GM03348 (cell line): ENCODE data around the gene LCE2A.
"Not testable (repeated sequence)": the region's sequence is repeated elsewhere in the genome, so short reads cannot be mapped to it uniquely, and the experiment has no call there.

Source experiments
- DNase-seq: peaks from one replicate; pipeline ENCODE4 v3.0.0; 2012; ENCODE audit warnings: low spot score

LCE2A gene, protein sequence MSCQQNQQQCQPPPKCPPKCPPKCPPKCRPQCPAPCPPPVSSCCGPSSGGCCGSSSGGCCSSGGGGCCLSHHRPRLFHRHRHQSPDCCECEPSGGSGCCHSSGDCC

DNA sequence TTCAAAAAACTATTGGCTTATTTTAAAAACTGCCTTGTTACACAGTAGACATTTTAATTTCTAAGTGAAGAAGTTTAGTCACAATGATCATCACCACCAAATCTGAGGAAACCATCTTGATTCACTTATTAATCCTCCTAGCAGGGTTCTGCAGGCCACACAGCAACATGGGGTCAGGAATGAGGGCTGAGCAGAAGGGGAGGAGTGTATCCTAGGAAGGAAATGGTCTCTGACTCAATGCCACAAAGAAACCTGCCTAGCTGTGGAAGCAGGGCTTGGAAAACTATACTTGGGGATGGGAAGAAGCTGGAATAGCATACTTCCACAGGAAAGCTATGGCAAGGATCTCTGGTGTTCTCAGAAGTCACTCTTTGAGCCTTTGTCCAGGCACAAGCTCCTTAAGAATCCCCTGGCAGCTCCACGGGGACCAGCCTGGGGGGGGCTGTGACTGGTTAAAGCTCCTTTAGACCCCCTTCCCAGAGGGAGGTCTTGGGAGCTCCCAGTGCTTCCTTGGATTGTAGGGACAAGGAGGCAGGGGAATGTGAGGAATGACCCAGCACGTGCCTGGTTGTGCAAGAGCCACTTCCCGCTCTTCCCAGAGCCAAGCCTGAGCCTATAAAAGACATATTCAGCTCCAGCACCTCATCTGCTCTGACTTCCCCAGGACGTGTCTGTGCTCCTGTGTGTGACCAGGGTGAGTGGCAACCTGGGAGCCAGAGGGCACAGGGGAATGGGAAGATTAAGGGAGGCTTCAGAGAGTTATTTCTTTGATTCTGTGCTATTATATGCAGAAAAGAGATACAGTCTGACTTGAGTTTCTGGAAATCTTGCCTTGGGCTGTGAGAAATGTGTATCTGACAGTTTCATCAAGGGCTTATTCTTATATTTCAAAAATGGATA lies at the start of gene LCE2A:
LCE2A (plus strand) TSS at position 645 of the 900 bp plus-strand sequence. CDS start 557 bp downstream, outside the sequence.
- DNase-seq: peak; percentile 24

DNA sequence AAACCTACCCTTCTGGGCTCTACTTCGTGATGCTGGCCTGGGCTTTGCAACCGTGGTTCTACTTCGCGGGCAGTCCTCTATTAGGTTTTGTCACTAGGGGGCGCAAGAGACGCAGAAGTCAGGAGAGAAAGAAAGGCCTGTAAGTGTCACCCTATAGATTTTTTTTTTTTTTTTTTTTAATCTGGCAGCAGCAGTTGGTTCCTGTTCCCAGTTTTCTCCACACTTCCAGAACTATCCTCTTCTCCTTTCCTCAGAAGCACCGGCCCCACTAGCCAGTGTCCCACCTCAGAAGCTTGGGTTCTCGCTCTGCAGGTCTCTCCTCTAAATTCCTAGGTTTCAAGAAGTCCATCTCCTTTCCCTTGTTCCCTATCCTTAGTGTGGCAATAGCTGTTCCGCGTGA lies 44.0 kb upstream of the LCE2A start:
- DNase-seq: peak; percentile 74

DNA sequence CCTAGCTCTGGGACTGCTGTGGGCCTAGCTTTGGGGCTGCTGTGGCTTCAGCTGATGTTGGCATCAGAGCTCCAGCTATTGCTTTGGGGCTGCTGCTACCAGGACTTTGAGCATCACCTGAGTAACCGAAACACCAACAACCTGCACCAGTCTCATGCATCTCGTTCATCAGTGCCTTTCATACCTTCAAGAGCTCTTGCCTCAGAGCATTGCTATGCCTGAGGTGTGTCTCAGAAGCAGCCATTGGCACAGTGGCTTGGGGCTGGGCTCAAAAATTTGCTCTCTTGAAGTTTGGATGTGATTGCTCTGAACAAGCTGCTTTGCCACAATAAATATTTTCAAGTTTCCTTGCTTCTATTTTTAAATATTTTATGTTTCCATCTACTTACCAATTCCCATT lies 41.7 kb upstream of the LCE2A start:
- no peak for DNase-seq

DNA sequence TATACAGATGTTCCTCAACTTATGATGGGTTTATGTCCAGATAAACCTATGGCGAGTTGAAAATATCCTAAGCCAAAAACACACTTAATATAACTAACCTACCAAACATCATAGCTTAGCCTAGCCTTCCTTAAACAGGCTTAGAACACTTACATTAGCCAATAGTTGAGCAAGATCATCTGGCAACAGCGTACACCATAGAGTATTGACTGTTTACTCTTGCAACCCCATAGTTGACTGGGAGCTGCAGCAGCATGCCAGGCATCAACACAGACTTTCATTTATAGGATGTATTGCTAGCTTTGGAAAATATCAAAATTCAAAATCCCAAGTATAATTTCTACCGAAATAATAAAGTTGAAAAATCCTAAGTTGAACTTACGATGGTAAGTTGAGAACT lies 40.5 kb upstream of the LCE2A start:
- DNase-seq: no peak

DNA sequence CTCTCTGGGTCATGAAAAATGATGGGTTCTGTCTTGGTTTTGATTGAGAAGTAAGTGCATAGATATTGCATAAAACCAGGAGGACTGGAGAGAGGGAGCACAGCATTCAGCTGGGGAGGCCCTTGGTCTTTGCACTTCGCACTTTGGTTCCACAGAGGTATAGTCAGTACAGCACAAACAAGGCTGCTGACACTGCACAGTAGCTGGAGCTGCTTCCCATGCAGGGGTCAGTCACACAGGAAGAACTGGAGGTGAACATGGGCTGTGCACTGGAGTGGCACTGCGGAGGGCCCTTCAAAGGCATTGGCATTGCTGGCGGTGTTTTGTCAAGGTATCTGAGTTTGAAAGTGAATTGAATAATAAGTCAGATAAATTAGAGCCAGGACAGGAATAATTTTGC lies 39.5 kb upstream of the LCE2A start:
- no peak for DNase-seq

DNA sequence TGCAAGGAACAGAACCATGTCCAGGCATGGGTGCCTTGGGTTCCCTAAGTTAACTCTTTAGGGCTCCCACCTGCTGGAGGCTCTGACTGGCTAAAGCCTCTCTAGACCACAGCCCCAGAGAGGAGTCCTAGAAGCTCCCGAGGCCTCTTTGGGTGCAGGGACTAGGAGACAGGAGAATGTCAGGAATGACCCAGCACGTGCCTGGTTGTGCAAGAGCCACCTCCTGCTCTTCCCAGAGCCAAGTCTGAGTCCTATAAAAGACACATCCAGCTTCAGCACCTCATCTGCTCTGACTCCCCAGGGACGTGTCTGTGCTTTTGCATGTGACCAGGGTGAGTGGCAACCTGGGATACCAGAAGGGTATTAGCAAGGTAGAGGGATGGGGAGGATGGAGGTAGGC lies 35.0 kb upstream of the LCE2A start, which contains the start of gene LCE2D:
LCE2D (plus strand) TSS at position 283 of the 400 bp plus-strand sequence. CDS start 726 bp downstream, outside the sequence.
- no peak for DNase-seq

DNA sequence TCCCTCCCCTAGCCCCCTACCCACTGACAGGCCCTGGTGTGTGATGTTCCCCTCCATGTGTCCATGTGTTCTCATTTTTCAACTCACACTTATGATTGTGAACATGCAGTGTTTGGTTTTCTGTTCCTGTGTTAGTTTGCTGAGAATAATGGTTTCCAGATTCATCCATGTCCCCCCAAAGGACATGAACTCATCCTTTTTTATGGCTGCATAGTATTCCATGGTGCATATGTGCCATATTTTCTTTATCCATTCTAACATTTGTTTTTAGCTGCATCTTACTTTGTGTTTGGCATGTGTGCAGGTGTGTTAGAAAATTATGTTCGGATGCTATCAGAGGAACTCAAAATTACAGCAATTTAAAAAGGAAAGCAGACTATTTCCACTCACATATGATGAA lies 32.0 kb upstream of the LCE2A start:
- not testable (repeated sequence) for DNase-seq

DNA sequence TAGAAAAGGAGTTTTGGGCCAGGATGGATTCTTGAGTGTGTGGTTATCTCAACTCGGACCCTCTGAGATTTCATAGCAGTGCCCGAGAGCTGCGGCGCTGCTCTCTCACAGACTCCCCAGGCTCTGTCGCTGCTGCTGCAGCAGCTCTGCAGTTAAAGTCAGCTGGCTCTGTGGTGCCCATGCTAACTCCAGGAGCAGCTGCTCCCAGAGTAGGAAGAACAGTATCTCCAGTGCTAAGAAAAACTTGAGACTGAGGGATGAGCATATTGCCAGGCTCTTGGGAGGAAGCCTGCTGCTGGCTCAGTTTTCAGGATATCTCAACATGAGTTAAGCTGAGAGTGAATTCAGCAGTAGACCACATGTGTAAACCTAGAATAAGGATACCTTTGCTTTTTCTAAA lies 30.5 kb upstream of the LCE2A start:
- no peak for DNase-seq

DNA sequence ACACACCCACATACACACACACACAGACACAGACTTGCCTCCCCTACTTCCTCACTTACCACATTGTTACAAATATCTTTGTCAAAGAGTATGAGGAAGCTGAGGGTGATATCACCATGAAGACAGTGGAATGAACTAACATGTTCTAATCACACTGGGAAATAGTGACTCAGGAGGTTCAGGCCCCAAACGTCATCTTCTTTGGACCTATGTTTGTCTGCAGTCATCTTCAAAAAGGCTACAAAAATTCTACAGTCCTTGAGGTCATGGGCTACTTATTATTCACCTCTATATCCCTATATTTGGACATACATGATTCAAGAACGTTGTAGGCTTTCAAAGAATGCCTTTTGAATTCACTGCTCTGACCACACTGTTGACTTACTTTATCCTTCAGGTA lies 25.1 kb upstream of the LCE2A start:
- DNase-seq: no peak

DNA sequence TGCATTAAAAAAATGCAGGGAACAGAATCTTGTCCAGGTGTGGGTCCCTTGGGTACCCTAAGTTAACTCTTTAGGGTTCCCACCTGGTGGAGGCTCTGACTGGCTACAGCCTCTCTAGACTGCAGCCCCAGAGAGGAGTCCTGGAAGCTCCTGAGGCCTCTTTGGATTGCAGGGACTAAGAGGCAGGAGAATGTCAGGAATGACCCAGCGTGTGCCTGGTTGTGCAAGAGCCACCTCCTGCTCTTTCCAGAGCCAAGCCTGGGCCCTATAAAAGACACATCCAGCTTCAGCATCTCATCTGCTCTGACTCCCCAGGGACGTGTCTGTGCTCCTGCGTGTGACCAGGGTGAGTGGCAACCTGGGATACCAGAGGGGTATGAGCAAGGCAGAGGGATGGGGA lies 23.2 kb upstream of the LCE2A start, which contains the start of gene LCE2C:
LCE2C (plus strand) TSS at position 297 of the 400 bp plus-strand sequence. CDS start 737 bp downstream, outside the sequence.
- not testable (repeated sequence) for DNase-seq

DNA sequence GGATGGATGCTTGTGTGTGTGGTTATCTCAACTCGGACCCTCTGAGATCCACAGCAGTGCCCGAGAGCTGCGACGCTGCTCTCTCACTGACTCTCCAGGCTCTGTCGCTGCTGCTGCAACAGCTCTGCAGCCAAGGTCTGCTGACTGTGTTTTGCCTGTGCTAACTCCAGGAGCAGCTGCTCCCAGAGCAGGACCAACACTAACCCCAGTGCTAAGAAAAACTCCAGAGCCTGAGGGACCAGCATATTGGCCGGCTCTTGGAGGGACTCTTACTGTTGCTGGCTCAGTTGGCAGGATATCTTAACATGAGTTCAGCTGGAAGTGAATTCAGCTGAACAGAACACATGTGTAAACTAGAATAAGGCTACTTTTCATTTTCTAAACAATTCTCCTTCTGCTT lies 18.7 kb upstream of the LCE2A start:
- no peak for DNase-seq

DNA sequence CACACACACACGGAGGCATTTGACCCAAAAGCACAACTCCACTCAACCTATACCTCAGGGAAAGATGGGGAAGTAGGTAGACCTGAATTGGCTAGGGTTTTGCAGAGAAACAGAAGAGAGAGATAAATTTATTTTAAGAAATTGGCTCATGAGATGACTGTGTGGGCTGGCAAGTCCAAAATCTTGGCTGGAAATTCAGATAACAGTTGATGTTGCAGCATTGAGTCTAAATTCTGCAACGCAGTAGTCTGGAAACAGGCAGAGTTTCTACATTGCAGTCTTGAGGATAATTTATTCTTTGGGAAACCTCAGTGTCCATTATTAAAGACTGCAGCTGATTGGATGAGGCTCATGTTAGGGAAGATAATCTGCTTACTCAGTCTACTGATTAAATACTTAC lies 16.5 kb upstream of the LCE2A start:
- DNase-seq: no peak

DNA sequence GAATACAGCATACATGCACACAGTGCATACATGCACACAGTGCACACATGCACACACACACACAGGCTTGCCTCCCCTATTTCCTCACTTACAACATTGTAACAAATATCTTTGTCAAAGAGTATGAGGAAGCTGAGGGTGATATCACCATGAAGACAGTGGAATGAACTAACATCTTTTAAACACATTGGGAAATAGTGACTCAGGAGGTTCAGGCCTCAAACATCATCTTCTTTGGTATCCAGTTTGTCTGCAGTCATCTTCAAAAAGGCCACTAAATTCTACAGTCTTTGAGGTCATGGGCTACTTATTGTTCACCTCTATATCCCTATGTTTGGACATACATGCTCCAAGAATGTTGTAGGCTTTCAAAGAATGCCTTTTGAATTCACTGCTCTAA lies 14.3 kb upstream of the LCE2A start:
- DNase-seq: no peak

DNA sequence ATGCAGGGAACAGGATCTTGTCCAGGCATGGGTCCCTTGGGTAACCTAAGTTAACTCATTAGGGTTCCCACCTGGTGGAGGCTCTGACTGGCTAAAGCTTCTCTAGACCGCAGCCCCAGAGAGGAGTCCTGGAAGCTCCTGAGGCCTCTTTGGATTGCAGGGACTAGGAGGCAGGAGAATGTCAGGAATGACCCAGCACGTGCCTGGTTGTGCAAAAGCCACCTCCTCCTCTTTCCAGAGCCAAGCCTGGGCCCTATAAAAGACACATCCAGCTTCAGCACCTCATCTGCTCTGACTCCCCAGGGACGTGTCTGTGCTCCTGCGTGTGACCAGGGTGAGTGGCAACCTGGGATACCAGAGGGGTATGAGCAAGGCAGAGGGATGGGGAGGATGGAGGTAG lies 12.3 kb upstream of the LCE2A start, which contains the start of gene LCE2B:
LCE2B (plus strand) TSS at position 301 of the 400 bp plus-strand sequence. CDS start 721 bp downstream, outside the sequence.
- DNase-seq: not testable (repeated sequence)

DNA sequence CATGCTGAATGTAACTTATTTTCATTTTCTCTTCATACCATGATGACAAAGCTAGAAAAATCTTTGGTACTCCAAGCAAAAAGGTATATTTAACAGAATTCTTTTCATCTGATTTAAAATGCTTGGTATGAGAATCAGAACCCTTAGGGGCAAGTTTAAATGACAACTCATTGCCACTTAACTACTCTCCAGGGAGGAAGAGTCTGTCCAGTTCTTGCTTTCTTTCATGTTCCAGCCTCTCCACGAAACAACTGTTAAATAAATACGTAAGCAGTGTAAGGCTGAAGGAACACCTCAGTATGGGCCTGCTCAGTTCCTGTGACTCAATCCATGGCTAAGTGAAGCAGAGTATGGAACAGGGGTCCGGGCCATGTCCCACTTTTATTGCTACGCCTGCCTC lies 1.6 kb downstream of the LCE2A start:
- DNase-seq: no peak

DNA sequence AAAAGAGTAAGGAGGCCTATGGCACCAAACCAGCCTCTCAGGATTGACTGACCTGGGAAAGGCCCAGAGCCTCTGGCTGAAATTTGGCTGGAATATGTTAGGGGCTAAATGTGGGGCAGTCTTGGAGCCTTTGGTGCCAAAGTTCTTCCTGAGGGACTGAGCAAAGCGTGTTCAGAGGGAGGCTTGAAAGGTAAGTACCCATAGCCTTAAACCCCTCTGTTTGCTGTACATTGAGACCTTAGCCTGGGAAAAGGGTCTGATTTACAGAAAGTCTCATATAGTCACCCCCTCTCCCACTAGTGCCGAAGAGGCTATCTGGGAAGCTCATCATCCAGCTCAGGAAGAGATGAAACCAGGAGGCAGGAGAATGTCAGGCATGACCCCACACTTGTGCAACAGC lies 9.7 kb downstream of the LCE2A start, which contains the start of gene LCE4A:
LCE4A (plus strand) TSS at position 301 of the 400 bp plus-strand sequence. CDS start 916 bp downstream, outside the sequence.
- no peak for DNase-seq

DNA sequence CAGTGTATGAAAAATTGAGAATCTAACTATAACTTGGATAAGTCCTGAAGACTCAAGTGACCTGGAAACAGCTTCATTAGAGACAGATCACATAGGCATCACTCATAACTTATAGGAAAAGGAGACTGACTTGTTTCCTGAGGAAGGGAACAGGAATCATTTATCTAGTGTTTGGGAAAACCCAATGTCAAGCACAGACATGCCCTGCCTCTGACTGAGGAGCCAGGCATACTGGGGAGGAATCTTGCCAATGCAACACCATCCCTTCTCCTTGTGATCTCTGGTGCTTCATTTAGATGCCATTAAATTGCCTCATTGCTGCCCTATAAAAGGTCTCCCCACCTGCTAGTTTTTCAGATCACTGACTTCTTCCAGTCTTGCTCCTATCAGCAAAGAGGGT lies 20.1 kb downstream of the LCE2A start:
- no peak for DNase-seq

DNA sequence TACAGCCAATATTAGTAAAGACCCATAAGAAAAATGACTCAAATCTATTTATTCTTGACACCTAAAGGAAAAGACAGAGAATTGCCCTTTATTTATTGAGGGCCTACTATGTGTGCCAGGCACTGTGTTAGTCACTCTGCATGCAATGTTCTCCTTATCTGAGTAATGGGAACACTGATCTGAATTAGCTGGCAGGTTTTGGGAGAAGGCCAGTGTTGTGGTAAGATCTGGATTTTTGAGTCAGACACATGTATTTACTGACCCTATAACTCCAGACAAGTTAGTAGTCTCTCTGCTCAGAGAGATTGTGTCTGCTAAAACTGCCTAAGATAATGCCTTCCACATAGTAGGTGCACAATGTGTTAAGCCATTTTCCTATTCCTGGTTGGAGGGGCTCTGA lies 27.1 kb downstream of the LCE2A start:
- DNase-seq: no peak

DNA sequence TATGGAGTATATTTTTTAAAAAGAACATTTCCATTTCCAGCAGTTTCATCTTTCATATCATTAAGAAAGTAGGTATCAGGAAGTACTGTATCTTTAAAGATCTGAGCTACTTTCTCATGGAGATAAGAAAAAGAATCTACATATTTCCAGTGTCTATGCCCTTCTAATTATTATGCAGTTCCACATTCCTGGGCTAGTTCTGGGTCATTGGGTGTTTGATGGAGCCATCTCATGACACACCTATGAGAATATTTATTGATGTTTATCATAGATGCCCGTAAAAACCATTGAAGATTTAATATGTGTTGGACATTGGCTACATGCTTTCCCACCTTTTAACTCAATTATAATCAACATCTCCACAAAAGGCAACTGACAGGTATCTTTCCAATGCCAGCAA lies 30.8 kb downstream of the LCE2A start:
- DNase-seq: no peak

DNA sequence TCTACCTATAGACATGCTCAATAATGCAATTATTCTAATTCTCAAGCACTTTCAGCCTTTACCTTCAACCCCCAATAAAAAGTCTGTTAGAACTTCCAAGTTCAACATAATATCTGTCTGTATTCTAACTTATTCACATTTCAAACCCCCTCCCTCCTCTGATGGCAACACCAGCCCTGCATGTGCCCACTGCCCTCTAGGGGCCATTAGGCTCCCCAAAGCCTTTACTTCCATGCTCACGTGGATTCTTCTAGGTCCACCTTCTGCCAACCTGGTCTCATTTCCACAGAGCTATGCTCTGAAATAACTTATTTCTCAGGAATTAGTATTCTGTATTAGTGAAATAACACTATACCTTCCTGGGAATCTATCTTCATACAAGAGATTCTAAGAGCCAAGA lies 37.5 kb downstream of the LCE2A start:
- no peak for DNase-seq

DNA sequence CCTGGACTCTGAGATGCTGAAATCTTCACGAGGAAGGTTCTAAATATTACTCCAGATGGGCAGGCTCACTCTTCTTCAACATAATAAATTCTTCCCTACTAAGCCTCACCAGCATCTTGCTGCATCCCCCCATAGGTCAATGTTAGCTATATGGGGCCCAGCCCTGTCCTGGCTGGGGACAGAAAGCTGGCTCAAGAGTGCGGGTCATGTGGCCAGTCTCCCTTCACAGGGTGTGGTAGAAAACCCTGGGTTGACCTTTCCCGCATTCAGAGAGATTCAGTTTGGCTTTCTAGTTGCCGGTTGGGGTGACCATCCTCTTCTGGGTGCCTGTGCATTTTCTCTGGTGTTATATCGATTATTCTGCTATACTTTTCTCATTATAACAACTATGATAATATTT lies 39.9 kb downstream of the LCE2A start:
- no peak for DNase-seq

DNA sequence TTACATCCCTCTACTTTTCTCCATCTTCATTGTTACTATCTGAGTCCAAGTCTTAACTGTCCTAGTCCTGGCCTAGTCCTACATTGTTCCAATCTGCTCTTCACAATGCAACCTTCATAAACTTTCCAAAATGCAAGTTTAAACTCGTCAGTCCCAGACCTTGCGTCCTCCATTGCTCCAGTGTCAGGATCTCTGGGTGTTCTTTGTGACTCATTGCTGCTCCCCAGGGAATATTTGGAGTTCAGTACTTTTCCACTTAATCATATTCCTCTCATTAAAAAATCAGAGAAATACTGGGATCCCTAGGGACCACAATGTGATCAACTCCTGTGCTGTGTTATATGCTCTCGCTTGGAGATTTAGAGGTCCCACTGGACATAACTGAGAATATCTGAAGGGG lies 41.7 kb downstream of the LCE2A start:
- no peak for DNase-seq

DNA sequence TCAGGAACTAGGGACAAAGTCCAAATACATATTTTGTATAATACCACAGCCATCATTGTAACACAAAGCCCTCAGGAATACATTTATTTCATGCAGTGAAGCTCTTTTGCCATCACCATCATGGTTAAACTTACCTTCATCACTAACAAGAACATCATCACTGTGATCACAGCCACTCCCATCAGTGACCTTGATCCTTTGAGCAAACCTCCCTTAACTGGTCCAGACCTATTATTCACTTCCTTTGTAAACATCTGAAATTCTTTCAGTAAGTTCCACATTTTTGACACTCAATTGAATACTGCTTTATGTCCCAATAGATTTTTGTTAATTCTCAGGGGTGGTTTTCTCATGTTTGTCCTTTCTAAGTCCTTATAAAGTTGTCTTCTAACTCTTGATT lies 43.5 kb downstream of the LCE2A start:
- DNase-seq: no peak
